ENCODE results near the gene B4GALT6. TPM values are rescaled to one million over a fixed set of nuclear protein-coding genes. Genes with fewer than 3 reads are reported as not detected.
"Not testable (repeated sequence)": the region's sequence is repeated elsewhere in the genome, so short reads cannot be mapped to it uniquely, and the experiment has no call there.

B4GALT6 gene, protein sequence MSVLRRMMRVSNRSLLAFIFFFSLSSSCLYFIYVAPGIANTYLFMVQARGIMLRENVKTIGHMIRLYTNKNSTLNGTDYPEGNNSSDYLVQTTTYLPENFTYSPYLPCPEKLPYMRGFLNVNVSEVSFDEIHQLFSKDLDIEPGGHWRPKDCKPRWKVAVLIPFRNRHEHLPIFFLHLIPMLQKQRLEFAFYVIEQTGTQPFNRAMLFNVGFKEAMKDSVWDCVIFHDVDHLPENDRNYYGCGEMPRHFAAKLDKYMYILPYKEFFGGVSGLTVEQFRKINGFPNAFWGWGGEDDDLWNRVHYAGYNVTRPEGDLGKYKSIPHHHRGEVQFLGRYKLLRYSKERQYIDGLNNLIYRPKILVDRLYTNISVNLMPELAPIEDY
- total RNA-seq = 1 to 10 TPM; 4.0 to 6.5 TPM

DNA sequence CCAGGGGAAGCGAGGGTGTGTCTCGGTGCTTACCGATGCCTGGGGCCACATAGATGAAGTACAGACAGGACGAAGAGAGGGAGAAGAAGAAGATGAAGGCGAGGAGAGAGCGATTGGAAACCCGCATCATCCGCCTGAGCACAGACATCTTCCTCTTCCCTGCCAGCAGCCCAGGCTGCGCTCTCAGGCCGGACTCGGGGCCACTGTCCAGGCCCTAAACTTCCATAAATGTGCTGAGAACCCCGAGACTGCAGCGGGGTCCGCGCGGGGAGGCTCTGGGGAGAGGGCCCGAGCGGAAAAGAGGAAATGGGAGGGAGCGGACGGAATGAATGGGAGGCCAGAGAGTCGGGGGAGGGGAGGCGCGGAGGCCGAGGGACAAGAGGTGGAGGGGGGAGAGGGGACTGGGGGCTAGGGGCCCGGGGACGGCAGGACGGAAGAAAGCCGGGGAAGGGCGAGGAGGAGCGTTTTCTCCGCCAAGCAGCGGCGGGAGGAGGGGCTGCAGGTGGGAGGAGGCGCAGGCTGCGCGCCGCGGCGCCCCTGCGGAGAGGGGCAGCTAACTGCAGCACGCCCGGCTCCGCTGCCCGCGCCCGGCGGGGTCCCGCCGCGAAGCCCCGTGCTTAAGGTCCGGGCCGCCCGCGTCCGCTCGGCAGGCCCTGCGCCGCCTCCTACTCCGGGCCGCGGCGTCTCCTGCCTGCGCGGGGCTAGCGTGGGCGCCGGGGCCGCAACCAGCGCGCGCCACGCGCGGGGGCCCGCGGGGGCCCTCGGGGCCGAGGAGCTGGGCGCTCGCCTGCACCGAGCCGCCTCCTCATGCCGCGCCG lies at the start of gene B4GALT6:
TSS of gene B4GALT6 (minus strand) at position 303 of the 818 bp plus-strand sequence. CDS start at position 148, 155 bp downstream.
- ChIA-PET POLR2A (no interaction called here), CTCF (interaction anchor here (0.6 to 1.5 kb wide), 2 partner anchors 26 to 762 kb away, joined by 3 to 5 read pairs; no protein-coding TSS in a partner anchor)
- H3K4me1 Mint-ChIP-seq = peaks cover 16% of the 10 kb centered on the region
- ATAC-seq (peak; percentile 34), DNase-seq (peak; percentile 55)
- H3K27me3 Mint-ChIP-seq = peaks cover 42% of the 10 kb centered on the region
- H3K9me3 Mint-ChIP-seq (ENCODE audit: low read depth) = no peaks in the 10 kb centered on the region
- no peak within 1 kb of the TSS for H3K27ac Mint-ChIP-seq
- no peaks in the 10 kb centered on the region for H3K36me3 Mint-ChIP-seq (ENCODE audit: low read depth)
- intact Hi-C loops (cut with DNase I, micrococcal nuclease) = loop anchor here (1.0 to 5.0 kb wide), 7 partner anchors 25 to 408 kb away; partner anchors contain the start of genes DSG2 (in 1 of the 2), RNF125 (in 1 of the 2) and TRAPPC8 (in 1 of the 2)
- H3K4me3 Mint-ChIP-seq = peak within 1 kb of the TSS; percentile 72

- Mint-ChIP-seq H3K4me1 (no peaks in the 10 kb centered on the region), H3K27ac (no peak overlapping the region), H3K36me3 (ENCODE audit: low read depth) (no peaks in the 10 kb centered on the region), H3K4me3 (no peak overlapping the region), H3K27me3 (peaks cover 15% of the 10 kb centered on the region), H3K9me3 (ENCODE audit: low read depth) (no peaks in the 10 kb centered on the region)
- DNase-seq (no peak), ATAC-seq (no peak)
- CTCF ChIA-PET = interaction anchor here (0.8 to 2.3 kb wide), 2 partner anchors 12 to 174 kb away, joined by 4 to 7 read pairs; no protein-coding TSS in a partner anchor
- intact Hi-C loops (cut with DNase I, micrococcal nuclease) = no loop called here
- POLR2A ChIA-PET = no interaction called here
Observed at GRCh38 chr18:31731628-31732027, 47.2 kb upstream of the B4GALT6 start.

DNA sequence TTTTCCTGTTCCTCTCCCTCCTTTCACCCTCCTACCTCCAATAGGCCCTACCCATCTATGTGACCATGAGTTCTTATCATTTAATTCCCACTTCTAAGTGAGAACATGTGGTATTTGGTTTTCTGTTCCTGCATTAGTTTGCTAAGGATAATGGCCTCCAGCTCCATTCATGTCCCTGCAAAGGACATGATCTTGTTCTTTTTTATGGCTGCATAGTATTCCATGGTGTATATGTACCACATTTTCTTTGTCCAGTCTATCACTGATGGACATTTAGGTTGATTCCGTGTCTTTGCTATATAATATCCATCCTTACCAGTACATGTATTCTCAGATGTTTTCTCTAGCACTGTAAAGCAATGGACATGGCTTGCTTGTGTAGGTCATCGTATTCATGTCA lies 44.8 kb upstream of the B4GALT6 start:
- H3K36me3 Mint-ChIP-seq (ENCODE audit: low read depth); H3K4me1 Mint-ChIP-seq; ATAC-seq; POLR2A ChIA-PET; intact Hi-C loops (cut with DNase I, micrococcal nuclease); DNase-seq; H3K27ac Mint-ChIP-seq; H3K4me3 Mint-ChIP-seq; H3K9me3 Mint-ChIP-seq (ENCODE audit: low read depth): not testable (repeated sequence)
- CTCF ChIA-PET = interaction anchor here (1.1 kb wide), 1 partner anchor 9 kb away, joined by 5 read pairs; no protein-coding TSS in a partner anchor
- peaks cover 25% of the 10 kb centered on the region for H3K27me3 Mint-ChIP-seq

GRCh38 chr18:31723990-31724711 lies 39.8 kb upstream of the B4GALT6 start:
- Mint-ChIP-seq H3K27ac (no peak overlapping the region), H3K36me3 (ENCODE audit: low read depth) (no peaks in the 10 kb centered on the region), H3K27me3 (peaks cover 21% of the 10 kb centered on the region), H3K4me3 (peak overlapping the region; percentile 58), H3K4me1 (peaks cover 6% of the 10 kb centered on the region), H3K9me3 (ENCODE audit: low read depth) (peaks cover 6% of the 10 kb centered on the region)
- intact Hi-C loops (cut with DNase I, micrococcal nuclease) = loop anchor here in 1 of 2 experiments (2.0 to 5.0 kb wide), 2 partner anchors 302 to 753 kb away; no protein-coding TSS in a partner anchor
- ChIA-PET CTCF (interaction anchor here (0.7 to 5.6 kb wide), 13 partner anchors 8 to 252 kb away, joined by 3 to 80 read pairs (median 3); no protein-coding TSS in a partner anchor), POLR2A (no interaction called here)
- DNase-seq (peak; percentile 12), ATAC-seq (no peak)

- ATAC-seq = no peak
- peaks cover 6% of the 10 kb centered on the region for H3K4me1 Mint-ChIP-seq
- no peak for DNase-seq
- POLR2A ChIA-PET = no interaction called here
- CTCF ChIA-PET = interaction anchor here (0.9 to 5.6 kb wide), 19 partner anchors 9 to 186 kb away, joined by 3 to 80 read pairs (median 4); no protein-coding TSS in a partner anchor
- peaks cover 10% of the 10 kb centered on the region for H3K9me3 Mint-ChIP-seq (ENCODE audit: low read depth)
- no peak overlapping the region for H3K4me3 Mint-ChIP-seq
- H3K27me3 Mint-ChIP-seq = peaks cover 21% of the 10 kb centered on the region
- H3K36me3 Mint-ChIP-seq (ENCODE audit: low read depth) = no peaks in the 10 kb centered on the region
- intact Hi-C loops (cut with DNase I, micrococcal nuclease) = loop anchor here in 1 of 2 experiments (2.0 to 5.0 kb wide), 2 partner anchors 301 to 753 kb away; no protein-coding TSS in a partner anchor
- no peak overlapping the region for H3K27ac Mint-ChIP-seq
Observed at GRCh38 chr18:31723639-31723989, 39.2 kb upstream of the B4GALT6 start.

DNA sequence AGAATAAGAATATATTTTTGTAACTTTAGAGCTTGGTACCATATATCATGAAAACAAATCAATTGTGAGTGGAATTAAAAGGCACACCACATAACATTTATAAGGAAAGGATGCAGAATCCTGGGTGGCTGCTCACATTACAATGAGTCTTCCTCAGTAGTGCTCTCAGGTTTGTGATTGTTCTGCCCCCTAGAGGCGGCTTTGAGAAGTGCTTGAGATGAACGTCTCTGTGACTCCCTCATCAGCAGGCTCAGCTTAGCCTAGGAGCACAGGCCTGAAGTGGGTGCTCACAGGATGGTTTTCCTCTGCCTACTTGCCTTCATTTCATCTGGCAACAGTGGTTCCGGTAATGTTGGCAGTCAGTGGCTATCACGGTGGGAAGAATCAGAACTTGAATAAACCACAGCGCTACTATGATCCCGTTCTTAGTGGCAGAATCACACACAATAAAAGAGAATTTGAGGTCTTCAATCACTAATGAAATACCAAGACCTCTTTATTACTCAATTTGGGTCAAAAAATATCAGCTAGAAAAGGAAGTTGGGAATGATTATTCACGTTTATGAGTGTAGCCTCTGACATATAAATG lies 38.1 kb upstream of the B4GALT6 start:
- intact Hi-C loops (cut with DNase I, micrococcal nuclease) = loop anchor here (1.0 to 5.0 kb wide), 3 partner anchors 166 to 752 kb away; no protein-coding TSS in a partner anchor
- DNase-seq (peak; percentile 88), ATAC-seq (peak; percentile 98)
- H3K9me3 Mint-ChIP-seq (ENCODE audit: low read depth) = peaks cover 10% of the 10 kb centered on the region
- no peak overlapping the region for H3K27ac Mint-ChIP-seq
- POLR2A ChIA-PET = no interaction called here
- H3K4me1 Mint-ChIP-seq = peaks cover 6% of the 10 kb centered on the region
- H3K36me3 Mint-ChIP-seq (ENCODE audit: low read depth) = no peaks in the 10 kb centered on the region
- peaks cover 19% of the 10 kb centered on the region for H3K27me3 Mint-ChIP-seq
- no peak overlapping the region for H3K4me3 Mint-ChIP-seq
- CTCF ChIA-PET = interaction anchor here (0.7 to 5.6 kb wide), 35 partner anchors 8 to 685 kb away, joined by 3 to 80 read pairs (median 3); no protein-coding TSS in a partner anchor

- no peak for ATAC-seq
- ChIA-PET CTCF (interaction anchor here (0.6 to 5.6 kb wide), 16 partner anchors 10 to 273 kb away, joined by 3 to 80 read pairs (median 4); no protein-coding TSS in a partner anchor), POLR2A (no interaction called here)
- Mint-ChIP-seq H3K4me1 (peaks cover 6% of the 10 kb centered on the region), H3K9me3 (ENCODE audit: low read depth) (peaks cover 10% of the 10 kb centered on the region), H3K36me3 (ENCODE audit: low read depth) (no peaks in the 10 kb centered on the region), H3K27me3 (peaks cover 15% of the 10 kb centered on the region), H3K4me3 (no peak overlapping the region), H3K27ac (no peak overlapping the region)
- intact Hi-C loops (cut with DNase I, micrococcal nuclease) = loop anchor here in 1 of 2 experiments (5.0 kb wide), 1 partner anchor 299 kb away; no protein-coding TSS in a partner anchor
- DNase-seq = no peak
Observed at GRCh38 chr18:31721601-31722000, 37.2 kb upstream of the B4GALT6 start.

GRCh38 chr18:31720867-31721266 lies 36.5 kb upstream of the B4GALT6 start:
- intact Hi-C loops (cut with DNase I, micrococcal nuclease) = loop anchor here in 1 of 2 experiments (5.0 kb wide), 1 partner anchor 299 kb away; no protein-coding TSS in a partner anchor
- CTCF ChIA-PET = interaction anchor here (1.0 to 3.0 kb wide), 3 partner anchors 11 to 34 kb away, joined by 3 to 9 read pairs (median 7); no protein-coding TSS in a partner anchor
- H3K36me3 Mint-ChIP-seq (ENCODE audit: low read depth) = no peaks in the 10 kb centered on the region
- H3K27ac Mint-ChIP-seq = no peak overlapping the region
- ATAC-seq = no peak
- H3K4me1 Mint-ChIP-seq = peaks cover 6% of the 10 kb centered on the region
- POLR2A ChIA-PET = no interaction called here
- no peak overlapping the region for H3K4me3 Mint-ChIP-seq
- DNase-seq = no peak
- H3K9me3 Mint-ChIP-seq (ENCODE audit: low read depth) = peaks cover 10% of the 10 kb centered on the region
- peaks cover 14% of the 10 kb centered on the region for H3K27me3 Mint-ChIP-seq

DNA sequence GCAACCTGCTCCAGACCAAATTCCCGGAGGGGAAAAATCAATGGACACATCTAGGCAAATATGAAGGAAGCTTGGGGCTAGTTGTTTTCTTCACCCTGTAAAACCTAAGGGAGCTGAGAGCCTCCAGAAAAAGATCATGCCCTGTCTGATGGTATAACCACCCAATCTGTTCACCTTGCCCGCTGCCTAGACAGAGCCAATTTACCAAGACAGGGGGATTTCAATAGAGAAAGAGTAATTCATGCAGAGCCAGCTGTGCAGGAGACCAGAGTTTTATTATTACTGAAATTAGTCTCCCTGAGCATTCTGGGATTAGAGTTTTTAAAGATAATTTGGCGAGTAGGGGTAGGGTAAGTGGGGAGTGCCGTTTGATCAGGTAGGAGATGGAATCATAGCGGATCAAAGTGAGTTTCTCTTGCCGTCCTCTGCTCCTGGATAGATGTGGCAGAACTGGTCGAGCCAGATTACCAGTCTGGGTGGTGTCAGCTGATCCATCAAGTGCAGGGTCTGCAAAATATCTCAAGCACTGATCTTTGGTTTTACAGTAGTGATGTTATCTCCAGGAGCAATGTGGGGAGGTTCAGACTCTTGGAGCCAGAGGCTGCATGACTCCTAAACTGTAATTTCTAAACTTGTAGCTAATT lies 35.1 kb upstream of the B4GALT6 start:
- H3K9me3 Mint-ChIP-seq (ENCODE audit: low read depth) = peaks cover 10% of the 10 kb centered on the region

DNA sequence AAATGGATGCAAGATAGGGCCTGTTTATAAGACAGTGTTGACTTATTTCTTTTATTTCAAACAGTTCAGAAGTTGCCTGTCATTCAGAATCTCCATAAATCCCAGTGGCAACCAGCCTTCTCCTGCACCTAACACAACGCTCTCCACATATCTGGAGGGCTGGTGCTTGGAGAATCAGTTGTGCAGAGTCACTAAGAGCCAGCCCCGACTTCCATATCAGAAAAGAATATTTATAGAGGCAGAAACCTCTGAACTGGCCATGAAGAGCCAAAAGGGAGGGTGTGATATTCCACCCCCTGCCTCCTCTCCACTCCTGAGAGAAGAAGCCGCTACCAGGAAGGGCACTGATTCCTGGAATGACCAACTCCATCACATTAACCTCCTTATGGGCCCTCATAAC lies 34.0 kb upstream of the B4GALT6 start:
- H3K27ac Mint-ChIP-seq = no peak overlapping the region
- ChIA-PET POLR2A (no interaction called here), CTCF (interaction anchor here (0.7 to 3.0 kb wide), 4 partner anchors 14 to 425 kb away, joined by 5 to 7 read pairs (median 5); no protein-coding TSS in a partner anchor)
- peaks cover 3% of the 10 kb centered on the region for H3K27me3 Mint-ChIP-seq
- intact Hi-C loops (cut with DNase I, micrococcal nuclease) = no loop called here
- no peak for ATAC-seq
- no peaks in the 10 kb centered on the region for H3K4me1 Mint-ChIP-seq
- H3K9me3 Mint-ChIP-seq (ENCODE audit: low read depth) = peaks cover 10% of the 10 kb centered on the region
- no peak overlapping the region for H3K4me3 Mint-ChIP-seq
- no peak for DNase-seq
- H3K36me3 Mint-ChIP-seq (ENCODE audit: low read depth) = no peaks in the 10 kb centered on the region

More for the DNA sequence above, 35.1 kb upstream of the B4GALT6 start:
- H3K27ac Mint-ChIP-seq = no peak overlapping the region
- DNase-seq (no peak), ATAC-seq (no peak)
- H3K36me3 Mint-ChIP-seq (ENCODE audit: low read depth) = no peaks in the 10 kb centered on the region
- H3K4me3 Mint-ChIP-seq = no peak overlapping the region
- ChIA-PET POLR2A (no interaction called here), CTCF (interaction anchor here (0.7 to 3.0 kb wide), 5 partner anchors 13 to 424 kb away, joined by 5 to 9 read pairs (median 5); no protein-coding TSS in a partner anchor)
- H3K4me1 Mint-ChIP-seq = peaks cover 4% of the 10 kb centered on the region
- intact Hi-C loops (cut with DNase I, micrococcal nuclease) = loop anchor here in 1 of 2 experiments (5.0 kb wide), 1 partner anchor 297 kb away; no protein-coding TSS in a partner anchor
- H3K27me3 Mint-ChIP-seq = peaks cover 8% of the 10 kb centered on the region
